NCI-H526 treated with DMSO at 0.1 percent for 48 hours (cell line): Measurements from ENCODE around the gene UST.
A peak's percentile ranks its signal among the peaks of the same experiment; 100 is the strongest.
"Not testable (repeated sequence)": the region's sequence is repeated elsewhere in the genome, so short reads cannot be mapped to it uniquely, and the experiment has no call there.

Experiments
- DNase-seq: peaks from one replicate; lab custom pipeline; 2025; lab: John Stamatoyannopoulos, UW

UST gene

DNA sequence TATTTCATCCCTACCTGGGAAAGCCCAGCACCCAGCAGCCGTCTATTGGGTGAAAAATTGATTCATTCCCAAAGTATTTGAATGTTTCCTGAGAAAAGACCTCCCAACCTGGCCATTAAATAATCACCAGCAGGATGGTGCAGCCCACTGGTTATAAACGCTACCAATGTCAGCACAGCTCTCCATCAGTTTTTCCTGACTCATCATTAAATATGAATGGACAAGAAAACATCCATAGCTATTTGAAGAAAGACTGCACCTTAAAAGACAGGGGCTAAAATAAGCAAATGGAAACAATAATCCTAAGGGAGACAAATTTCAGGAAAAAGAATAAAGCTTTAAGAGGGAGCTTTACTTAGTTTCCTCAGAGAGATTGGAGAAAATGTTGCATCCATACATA, 261.9 kb downstream of the UST start:
- no peak for DNase-seq

DNA sequence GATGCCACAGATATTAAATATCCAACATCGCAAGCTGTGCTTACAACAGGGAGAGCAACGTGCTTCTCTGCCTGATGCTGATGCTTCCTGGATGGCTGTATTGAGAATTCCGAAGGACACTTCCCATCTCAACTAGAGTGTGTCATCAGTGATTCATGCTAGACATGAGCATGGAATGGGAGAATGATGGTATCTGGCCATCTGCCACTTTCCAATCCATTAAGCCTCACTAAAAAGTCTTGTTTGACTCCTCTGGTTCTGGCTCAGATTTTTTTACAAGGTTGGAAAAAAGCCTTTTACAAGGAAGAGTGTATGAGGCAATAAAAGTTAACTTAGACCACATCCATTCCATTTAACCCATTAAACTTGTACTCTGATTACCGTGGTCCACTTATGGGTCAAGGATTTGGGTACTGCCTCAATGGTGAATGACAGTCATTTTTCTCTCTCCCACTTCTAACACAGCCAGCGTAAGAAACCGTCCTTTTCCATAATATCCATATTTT, 265.3 kb downstream of the UST start:
- no peak for DNase-seq

DNA sequence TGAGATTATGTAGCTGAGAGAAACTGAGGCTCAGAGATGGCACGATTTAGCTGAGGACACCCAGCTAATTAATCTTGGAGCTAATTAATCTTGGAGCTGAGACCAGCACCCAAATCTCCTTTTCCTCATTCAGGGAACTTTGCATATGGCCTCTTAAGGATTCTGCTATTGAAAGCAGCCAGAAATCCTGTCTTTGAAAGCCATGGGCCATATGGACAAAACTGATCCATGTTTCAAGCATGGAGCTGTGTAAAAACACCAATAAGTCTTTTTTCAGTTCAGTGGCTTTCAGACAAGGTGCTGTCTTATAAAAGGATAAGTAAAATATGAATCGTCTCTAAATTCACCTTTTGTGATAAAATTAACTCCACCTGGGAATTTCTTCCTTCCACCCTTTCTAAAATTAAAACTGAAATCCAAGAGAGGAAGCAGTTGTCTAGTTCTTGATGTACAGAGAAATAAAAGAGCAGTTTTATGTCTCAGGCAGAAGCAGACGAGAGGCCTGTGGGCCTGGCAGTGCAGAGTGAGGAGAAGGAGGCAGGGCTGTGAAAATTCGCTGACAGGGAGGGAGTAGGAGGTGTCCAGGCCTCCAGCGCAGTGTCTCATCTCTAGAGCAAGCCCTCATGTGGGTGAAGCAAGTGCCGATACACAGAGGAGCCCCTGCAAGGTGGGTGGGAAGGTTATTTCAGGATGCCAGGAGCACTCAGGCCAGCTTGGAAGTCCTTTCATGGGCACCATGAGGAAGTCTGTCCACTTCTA, 266.9 kb downstream of the UST start:
- no peak for DNase-seq

DNA sequence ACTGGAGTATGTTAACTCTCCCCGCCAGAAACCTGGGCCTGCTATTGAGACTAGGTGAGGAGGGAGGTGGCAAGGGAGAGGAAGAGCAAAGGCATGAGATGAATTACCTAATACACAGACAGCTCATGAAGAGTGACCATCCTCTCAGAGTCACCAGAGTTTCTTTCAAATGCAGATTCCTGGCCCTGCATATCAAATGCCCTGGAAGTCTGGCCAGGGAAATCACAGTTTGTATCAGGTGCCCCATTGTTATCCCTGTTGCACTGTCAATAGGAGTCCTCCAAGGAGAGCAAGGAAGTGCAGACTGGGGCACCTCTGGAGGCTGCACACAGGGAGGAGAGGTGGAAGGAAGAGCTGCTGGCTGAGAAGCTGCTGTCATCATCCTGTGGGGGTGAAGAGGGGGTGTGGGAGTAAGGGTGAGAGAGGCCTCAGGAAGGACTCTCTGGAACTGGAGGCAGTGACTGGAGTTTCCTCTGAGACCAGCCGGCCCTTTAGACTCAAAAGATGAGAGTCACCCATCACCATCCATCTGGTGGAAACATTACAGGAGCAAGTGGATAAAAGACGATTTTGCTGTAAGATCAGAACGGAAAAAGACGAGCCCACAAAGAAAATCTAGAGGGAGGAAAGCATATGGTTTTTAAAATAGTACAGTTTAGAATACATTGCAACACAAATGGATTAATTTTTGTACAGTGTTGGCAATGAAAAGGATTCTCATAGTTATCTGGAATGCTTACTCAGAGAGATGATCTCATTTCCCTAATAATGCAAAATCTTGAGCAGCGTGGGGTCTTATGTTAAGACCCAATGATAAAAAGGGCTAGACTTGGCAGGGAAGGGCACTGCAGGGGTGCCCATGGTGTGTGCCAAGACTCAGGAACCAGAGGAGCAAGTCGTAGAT, 268.1 kb downstream of the UST start:
- DNase-seq, result no peak

DNA sequence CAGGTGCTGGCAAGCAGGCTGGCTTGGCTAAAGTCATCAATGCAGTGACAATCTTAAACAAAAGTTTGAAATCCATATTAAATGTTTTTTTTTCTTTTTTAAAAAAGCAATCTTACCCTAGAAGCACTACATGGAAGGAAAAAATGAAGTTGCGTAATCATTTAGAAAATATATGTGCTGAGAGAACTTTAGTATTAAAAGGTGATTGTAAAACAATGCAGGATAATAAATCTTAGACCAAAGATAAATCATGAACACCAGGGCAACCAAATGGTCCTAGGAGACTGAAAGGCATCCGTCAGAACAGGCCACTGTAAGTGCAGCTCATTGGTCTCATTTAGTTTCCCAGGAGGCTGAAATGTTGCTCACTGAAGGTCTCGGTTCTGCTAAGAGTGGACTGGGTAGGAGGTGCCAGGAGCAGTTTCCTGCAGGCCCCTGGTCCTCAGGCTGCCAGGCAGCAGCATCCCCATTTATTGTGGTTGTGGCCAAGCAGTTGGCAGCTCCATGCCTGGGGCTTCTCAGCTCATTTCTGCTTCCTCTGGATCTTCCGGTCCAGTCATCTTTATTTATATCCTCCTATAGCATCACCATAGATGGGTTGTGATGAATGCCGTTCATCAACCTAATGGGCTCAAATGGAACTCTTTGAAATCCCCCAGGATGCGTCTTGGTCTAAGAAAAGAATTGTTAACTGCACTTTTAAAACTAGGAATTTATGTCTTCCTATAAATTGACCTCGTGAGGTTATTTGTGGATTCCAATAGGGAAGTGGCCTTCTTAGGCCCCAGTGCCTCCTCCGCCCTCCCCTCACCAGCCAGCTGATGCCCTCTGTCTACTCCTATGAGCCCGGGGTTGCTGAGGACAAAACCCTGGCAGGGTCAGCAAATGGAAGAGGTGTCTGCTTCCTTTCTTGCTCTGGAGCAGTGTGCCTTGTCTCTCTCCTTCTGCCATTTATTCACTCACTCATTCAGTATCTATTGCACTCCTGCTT, 269.0 kb downstream of the UST start:
- no peak for DNase-seq

DNA sequence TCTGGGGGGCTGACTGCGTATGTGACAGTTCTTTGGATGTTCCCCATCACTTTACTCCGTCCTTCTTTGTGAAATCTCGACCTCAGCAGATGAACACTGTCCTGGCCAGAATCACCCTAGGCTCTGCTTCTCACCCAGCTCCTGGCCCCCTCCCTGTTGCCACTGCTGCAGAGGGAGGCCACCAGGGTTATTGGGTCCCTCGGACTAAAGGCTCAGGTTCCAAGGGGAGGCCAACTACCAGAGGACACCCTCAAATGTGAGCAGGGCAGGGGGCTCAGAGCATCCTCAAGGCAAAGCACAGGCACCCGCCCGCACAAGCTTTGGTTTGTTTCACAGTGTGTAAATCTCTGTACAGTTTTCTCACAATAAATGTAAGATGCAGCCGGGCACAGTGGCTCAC, 269.9 kb downstream of the UST start:
- DNase-seq, result no peak

DNA sequence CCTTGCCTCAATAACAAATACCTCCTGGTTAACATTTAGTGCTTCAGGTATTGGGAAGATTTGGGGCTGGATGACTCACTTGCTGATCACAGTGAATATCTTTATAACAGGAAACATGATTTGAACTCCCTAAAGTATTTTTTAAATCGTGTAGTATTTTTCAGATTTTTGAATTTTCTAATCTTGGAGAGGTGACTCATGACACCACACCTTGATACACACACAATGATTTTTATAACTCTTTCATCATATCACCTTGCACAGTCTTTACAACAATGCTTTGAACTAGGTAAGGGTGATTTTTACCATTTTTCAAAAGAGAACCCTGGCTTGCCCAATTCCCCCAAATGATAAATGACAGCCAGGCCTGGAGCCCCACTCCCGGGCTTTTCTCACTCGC, 273.5 kb downstream of the UST start:
- DNase-seq, result no peak

DNA sequence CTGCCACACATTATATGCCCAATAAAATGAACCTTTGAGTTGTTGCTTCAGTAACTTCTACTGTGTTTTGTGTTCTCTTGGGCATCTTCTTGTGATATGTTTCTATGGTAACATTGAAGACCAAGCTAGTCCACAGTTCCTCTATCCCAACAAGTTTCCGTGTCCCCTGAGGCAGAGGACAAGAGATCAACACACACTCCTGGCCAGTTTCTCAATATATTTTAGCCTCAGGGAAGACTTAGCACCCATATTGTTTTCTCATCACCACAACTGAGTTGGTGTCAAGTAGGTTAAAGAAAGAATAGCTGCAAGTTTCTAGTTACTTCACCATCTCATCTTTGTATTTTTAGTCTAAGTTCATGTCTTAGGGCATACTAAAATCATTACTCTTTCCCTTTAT, 277.5 kb downstream of the UST start:
- DNase-seq, result no peak

DNA sequence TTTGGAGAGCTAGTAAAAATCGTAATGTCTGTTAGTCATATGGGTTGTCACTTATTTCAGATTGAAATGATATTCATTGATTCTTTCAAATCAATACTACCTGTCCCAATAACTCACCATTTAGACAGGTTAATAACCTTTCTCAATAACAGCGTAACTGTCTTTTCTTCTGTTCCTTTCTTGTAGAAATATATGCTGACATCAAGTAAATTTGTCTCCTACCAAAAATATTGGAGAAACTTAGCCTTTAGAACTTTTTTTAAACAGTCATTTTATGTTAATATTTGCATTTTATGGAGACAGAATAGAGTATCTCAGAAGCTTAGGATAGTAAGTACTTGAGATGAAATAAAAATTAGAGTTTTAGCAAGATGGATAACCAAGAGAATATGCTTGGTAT, 278.2 kb downstream of the UST start:
- no peak for DNase-seq

DNA sequence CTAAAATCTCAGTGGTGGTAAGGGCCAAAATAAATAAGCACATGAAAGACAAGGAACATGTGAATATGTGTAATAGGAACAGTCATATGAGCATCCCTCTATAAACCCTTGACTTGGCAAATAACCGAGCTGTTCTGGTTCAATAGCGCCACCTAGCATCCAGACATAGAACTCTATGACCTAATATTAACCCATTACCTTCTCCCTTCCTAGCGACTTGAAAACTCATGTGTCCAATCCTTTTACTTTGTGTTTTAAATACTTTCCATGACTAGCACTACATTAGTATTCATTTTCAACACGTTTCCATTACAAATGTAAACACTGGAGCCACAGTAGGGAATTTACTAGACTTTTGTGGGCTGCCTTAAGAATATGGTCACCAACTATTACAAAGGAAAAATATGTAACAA, 279.7 kb downstream of the UST start:
- peak; percentile 47 for DNase-seq

DNA sequence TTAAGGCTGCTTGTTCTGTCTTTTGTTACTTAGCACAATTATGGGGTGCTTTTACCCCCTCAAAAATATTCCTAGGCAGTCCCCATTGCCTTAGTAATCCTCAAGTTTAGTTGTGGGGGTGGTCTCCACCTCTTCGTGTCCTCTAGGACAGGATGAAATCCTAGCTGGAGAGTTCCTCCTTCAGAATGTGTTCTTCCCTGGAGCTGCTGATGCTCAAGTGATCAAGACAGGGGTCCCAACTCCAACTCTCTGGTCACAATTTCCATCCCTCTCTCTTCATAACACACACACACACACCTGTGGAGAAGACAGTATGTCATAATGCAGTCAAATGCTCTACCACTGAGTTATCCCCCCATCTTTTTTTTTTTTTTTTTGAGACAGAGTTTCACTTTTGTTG, 280.7 kb downstream of the UST start:
- no peak for DNase-seq

DNA sequence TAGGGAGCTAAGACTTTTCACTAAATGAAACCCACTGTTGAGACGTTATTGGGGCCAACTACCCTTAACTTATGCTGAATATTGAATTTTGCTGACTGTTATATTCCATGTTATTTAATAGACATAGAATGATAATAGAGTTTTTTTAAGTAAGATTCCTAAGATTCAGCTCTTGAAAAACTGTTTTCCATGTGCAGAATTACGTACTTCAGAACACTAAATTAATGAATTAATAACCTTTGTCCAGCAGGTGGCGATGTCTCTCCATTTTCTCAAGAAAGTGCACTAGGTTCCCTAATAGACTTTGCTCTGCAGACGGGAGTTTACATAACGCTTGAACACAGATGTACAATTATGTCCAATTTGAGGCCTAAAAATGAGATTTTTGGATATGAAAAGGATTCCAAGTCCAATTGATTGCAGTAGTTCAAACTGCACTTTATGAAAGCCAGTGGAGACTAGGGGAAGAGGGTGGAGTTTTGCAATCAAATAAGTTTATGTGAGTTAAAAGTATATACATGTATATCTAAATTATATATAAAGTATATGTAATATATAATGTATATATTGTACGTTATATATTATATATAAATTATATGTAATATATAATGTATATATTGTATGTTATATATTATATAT, 282.1 kb downstream of the UST start:
- peak; percentile 75 for DNase-seq

DNA sequence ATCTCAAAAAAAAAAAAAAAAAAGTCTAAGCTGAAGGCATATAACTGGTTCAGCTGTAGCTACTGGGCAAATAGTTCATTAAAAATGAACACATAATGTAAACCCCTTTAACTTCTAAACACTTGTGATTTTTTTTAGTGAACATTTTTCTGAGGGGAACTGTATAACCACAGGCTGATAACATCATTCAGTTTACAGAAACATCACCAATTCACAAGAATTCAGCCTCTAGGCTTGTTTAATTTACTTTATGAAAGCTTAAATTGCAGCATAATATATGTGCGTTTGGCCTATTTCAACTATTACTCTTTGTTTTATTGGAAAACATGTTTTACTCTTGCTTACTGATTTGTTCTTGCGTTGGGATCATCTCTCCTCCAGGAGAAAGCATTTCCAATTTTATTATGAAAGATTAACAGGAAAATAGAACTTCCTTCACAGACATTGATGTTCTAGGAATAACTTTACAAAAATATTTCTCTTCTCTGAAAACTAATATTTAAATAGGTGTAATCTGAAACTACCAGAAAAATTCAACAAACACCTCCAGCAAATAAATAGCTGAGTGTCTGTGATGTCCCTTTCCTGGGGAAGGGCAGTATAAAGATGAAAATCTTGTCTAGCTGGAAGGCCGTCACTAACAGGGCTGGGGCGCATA, 284.5 kb downstream of the UST start:
- no peak for DNase-seq

DNA sequence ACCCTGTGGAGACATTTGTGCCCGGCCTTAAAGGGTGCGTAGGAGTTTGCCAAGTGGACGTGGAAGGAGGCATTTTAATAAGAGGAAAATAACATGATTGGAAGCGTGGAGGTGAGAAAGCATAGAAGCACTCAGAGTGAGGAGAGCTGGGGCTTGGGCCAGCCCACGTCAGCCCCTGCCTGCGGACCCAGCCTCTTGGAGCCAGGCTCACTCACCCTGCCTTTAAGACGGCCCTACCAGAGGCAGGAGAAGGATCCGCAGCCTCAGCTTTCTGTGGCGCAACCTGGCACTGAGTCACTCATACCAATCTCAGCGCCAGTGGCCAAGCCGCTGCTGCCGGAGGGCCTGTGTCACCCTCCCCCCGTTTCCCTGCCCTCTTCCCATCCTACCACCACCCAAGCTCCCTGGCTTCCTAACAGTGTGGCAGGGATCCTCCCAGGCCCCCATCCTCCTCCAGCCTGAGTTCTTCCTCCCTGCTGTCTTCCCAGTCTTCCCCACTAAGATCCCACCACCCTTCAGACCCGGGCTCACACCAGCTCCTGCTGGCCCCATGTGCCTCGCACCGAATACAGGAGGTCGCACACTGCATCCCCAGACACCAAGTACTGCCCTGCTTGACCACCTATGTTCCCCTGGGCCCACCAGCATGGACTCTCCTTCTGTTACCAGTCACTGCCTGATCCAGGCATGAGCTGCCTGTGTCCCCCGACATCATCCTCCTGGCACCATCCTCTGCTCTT, 285.2 kb downstream of the UST start:
- DNase-seq, result no peak

DNA sequence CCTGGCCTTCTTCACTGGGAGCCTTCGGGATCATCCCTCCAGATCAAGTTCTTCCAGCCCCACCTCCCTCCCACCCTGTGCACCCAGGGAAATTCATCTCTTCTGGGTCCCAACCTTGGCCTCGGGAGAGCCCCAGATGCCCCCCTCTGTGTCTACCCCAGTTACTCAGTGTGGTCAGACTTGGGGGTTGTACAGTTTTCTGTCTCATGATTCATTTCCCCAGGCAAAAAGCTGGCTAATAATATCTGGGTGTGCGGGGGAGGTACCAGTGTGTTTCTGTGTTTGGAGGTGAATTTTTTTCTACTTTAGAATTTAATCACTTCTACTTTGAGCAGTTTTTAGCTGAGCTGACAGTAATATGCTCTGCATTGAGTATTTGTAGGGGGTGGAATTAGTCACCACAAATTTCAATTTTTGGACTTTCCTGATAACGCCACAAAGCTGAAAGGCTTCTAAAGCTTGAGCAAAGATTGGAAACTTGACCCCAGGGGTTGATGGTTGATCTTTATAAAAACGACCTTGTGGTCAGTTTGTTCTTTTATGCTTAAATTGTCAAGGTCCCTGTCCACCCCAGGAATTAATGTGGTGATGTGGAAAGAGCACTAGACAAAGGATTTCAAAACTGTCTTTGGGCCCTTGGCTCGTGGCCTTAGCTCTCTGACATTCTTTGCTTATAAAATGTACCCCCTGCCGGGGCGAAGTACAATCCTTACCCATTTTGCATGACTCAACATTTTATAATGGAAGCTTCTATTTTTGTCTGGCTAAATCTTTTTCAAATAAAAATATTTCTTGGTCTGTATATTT, 286.0 kb downstream of the UST start:
- DNase-seq, result no peak

DNA sequence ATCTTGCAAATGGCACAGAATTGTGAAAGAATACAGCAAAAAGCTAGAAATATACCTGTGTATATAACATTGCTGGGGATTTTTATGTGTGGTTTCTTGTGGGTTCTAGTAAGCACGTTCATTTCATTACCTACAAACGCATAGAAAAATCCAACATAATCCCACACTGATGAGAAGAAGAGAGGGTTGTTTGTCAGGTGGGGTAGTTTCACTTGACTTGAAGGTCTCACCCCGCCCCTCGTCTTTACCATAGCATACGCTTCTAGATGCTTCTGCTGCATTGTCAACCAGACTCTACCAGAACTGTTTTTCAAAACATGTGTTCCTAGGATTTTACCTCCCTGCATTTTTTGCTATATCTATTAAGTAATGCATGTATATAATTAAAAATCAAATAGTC, 286.6 kb downstream of the UST start:
- DNase-seq, result no peak

DNA sequence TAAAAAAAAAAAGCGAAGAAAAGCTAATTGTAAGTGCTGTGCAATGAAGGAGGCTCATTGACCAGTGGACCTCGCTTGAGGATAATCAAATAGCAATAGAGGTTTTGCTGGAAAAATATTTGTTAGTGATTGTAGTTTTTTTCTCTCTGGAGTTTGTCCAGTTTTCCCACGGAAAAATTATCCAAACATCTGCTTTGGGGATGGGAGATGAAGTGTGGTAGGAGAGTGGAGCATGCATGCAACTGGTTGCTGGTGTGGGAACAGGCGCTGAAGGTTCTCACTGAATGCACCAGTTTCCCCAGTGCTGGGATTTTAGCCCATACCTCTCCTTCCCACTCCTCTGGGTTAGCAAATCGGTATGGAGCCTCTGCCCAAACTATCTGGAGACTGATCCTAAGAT, 288.9 kb downstream of the UST start:
- DNase-seq, result no peak

DNA sequence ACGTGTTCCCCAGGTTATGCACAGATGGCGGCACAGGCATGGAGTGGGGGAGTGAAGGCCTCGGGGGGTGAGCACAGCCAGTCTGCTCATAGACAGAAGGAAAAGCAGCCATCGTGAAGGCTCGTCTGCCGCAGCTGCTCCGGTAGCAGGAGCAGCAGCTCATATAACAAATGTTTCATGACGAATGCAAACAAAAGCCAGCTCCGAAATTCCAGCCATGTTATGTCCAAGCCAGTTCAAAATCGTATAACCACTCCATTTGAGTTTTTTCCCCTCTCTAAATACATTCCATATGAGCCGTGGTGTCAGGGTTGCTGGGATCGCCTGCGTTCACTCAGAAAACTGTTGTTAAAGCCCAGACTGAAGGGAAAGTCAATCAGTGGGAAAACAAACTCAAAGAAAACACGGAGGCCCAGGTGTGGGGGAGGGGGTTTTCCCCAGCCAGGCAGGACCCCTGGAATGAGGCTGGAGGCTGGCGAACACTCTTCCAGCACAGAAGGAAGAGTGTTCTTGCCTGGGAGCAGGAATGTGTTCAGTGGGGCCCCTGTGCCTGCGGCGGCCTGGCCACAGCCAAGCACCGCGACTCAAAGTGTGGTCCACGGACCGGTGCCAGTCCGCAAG, 290.3 kb downstream of the UST start:
- DNase-seq, result no peak

DNA sequence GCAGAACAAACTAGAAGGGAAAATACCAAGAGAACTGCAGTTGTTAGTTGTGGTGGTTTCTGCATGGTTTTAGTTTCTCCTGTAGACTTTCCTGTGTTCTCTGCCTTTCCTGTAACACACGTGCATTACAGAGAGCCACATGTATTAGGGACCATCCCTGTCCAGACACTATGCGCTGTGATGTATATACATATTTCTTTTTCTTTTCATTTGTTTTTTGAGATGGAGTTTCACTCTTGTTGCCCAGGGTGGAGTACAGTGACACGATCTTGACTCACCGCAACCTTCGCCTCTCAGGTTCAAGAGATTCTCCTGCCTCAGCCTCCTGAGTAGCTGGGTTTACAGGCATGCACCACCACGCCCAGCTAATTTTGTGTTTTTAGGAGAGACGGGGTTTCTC, 292.2 kb downstream of the UST start:
- not testable (repeated sequence) for DNase-seq
